ENCODE data around the gene ADPGK. TPM values are rescaled to one million over a fixed set of nuclear protein-coding genes. Genes with fewer than 3 reads are reported as not detected.
"Not testable (repeated sequence)": the region's sequence is repeated elsewhere in the genome, so short reads cannot be mapped to it uniquely, and the experiment has no call there.

The ADPGK gene
- total RNA-seq, 1 donor from 2014 or later = 54.4 TPM

GRCh38 chr15:72824112-72824511, 40.6 kb upstream of the ADPGK start:
- no peak overlapping the region for H3K27ac Mint-ChIP-seq
- no peak for TF ChIP-seq CTCF (IDR thresholded peaks at IDR 0.05; ENCODE audit: unreplicated experiment)
- no peak for DNase-seq (ENCODE audit: low spot score in 2 of 2, unreplicated experiment in 2 of 2)
- H3K9me3 Mint-ChIP-seq = peaks cover 3% of the 10 kb centered on the region
- no peak overlapping the region for H3K4me3 Mint-ChIP-seq
- H3K27me3 Mint-ChIP-seq (ENCODE audit: low read depth) = peaks cover 17% of the 10 kb centered on the region
- H3K4me1 Mint-ChIP-seq = peaks cover 26% of the 10 kb centered on the region
- H3K36me3 Mint-ChIP-seq = no peaks in the 10 kb centered on the region

- H3K9me3 Mint-ChIP-seq = peaks cover 3% of the 10 kb centered on the region
- H3K27ac Mint-ChIP-seq = no peak overlapping the region
- peaks cover 10% of the 10 kb centered on the region for H3K27me3 Mint-ChIP-seq (ENCODE audit: low read depth)
- no peak for TF ChIP-seq CTCF (IDR thresholded peaks at IDR 0.05; ENCODE audit: unreplicated experiment)
- no peak overlapping the region for H3K4me3 Mint-ChIP-seq
- no peaks in the 10 kb centered on the region for H3K36me3 Mint-ChIP-seq
- no peak for DNase-seq (ENCODE audit: low spot score in 2 of 2, unreplicated experiment in 2 of 2)
- H3K4me1 Mint-ChIP-seq = peaks cover 18% of the 10 kb centered on the region
Observed at GRCh38 chr15:72820278-72820677, 36.7 kb upstream of the ADPGK start.

- H3K9me3 Mint-ChIP-seq = peaks cover 3% of the 10 kb centered on the region
- H3K27ac Mint-ChIP-seq = no peak overlapping the region
- H3K4me1 Mint-ChIP-seq = peaks cover 9% of the 10 kb centered on the region
Observed at GRCh38 chr15:72818632-72819031, 35.1 kb upstream of the ADPGK start.

GRCh38 chr15:72813345-72814004, 29.9 kb upstream of the ADPGK start:
- Mint-ChIP-seq H3K27ac (no peak overlapping the region), H3K27me3 (ENCODE audit: low read depth) (peaks cover 26% of the 10 kb centered on the region), H3K4me1 (peaks cover 9% of the 10 kb centered on the region), H3K4me3 (no peak overlapping the region), H3K9me3 (peaks cover under 1% of the 10 kb centered on the region), H3K36me3 (no peaks in the 10 kb centered on the region)
- DNase-seq (ENCODE audit: low spot score in 2 of 2, unreplicated experiment in 2 of 2) = no peak
- TF ChIP-seq CTCF (IDR thresholded peaks at IDR 0.05; ENCODE audit: unreplicated experiment) = no peak

More at GRCh38 chr15:72818632-72819031, 35.1 kb upstream of the ADPGK start:
- H3K27me3 Mint-ChIP-seq (ENCODE audit: low read depth) = peaks cover 10% of the 10 kb centered on the region
- no peaks in the 10 kb centered on the region for H3K36me3 Mint-ChIP-seq
- no peak for DNase-seq (ENCODE audit: low spot score in 2 of 2, unreplicated experiment in 2 of 2)
- no peak overlapping the region for H3K4me3 Mint-ChIP-seq
- TF ChIP-seq CTCF (IDR thresholded peaks at IDR 0.05; ENCODE audit: unreplicated experiment) = no peak

GRCh38 chr15:72809329-72809728, 25.8 kb upstream of the ADPGK start:
- Mint-ChIP-seq H3K9me3 (peaks cover 5% of the 10 kb centered on the region), H3K4me3 (no peak overlapping the region), H3K27ac (no peak overlapping the region)

GRCh38 chr15:72807346-72807745, 23.8 kb upstream of the ADPGK start:
- H3K27ac Mint-ChIP-seq; H3K36me3 Mint-ChIP-seq; H3K4me1 Mint-ChIP-seq; H3K9me3 Mint-ChIP-seq; H3K4me3 Mint-ChIP-seq; DNase-seq (ENCODE audit: low spot score in 2 of 2, unreplicated experiment in 2 of 2): not testable (repeated sequence)
- H3K27me3 Mint-ChIP-seq (ENCODE audit: low read depth) = peaks cover 21% of the 10 kb centered on the region

More at GRCh38 chr15:72809329-72809728, 25.8 kb upstream of the ADPGK start:
- no peaks in the 10 kb centered on the region for H3K36me3 Mint-ChIP-seq
- no peak for TF ChIP-seq CTCF (IDR thresholded peaks at IDR 0.05; ENCODE audit: unreplicated experiment)
- peaks cover 28% of the 10 kb centered on the region for H3K27me3 Mint-ChIP-seq (ENCODE audit: low read depth)
- H3K4me1 Mint-ChIP-seq = no peaks in the 10 kb centered on the region
- DNase-seq (ENCODE audit: low spot score in 2 of 2, unreplicated experiment in 2 of 2) = no peak
